Mesendoderm (in vitro differentiated cells): ENCODE measurements around the gene PCSK2.

Experiments
- DNase-seq: peaks from one replicate; pipeline ENCODE4 v3.0.0; 2013
- H2AK5ac ChIP-seq: 2 replicates; pipeline ENCODE4 v1.6.1; 2013; ENCODE audit warnings: low read length, inconsistent platforms
- H2BK120ac ChIP-seq: 2 replicates; pipeline ENCODE4 v1.6.1; 2013; ENCODE audit warnings: low read depth, mild to moderate bottlenecking, low read length, moderate library complexity, mixed read lengths
- H2BK15ac ChIP-seq: replicated peaks from 2 replicates; pipeline ENCODE4 v1.6.1; 2013; ENCODE audit warnings: low read depth, mild to moderate bottlenecking, moderate library complexity
- H2BK5ac ChIP-seq: 2 replicates; pipeline ENCODE4 v1.6.1; 2013; ENCODE audit warnings: low read length, inconsistent platforms
- H3K18ac ChIP-seq: 2 replicates; pipeline ENCODE4 v1.6.1; 2013; ENCODE audit warnings: mild to moderate bottlenecking, low read length, mixed read lengths
- H3K23ac ChIP-seq: one replicate; pipeline ENCODE4 v1.6.1; 2013; ENCODE audit warnings: low read length
- H3K27ac ChIP-seq: 2 replicates; pipeline ENCODE4 v1.5.1; 2013; ENCODE audit warnings: low read depth, mild to moderate bottlenecking, inconsistent platforms, low read length, moderate library complexity
- H3K27me3 ChIP-seq: 2 replicates; pipeline ENCODE4 v1.6.1; 2013; ENCODE audit warnings: low read length, control low read depth, mild to moderate bottlenecking, inconsistent platforms; ENCODE audit not compliant: insufficient read depth, poor library complexity
- H3K36me3 ChIP-seq: 2 replicates; pipeline ENCODE4 v1.6.1; 2013; ENCODE audit warnings: low read length, inconsistent platforms; ENCODE audit not compliant: control insufficient read depth, insufficient read depth
- H3K4ac ChIP-seq: one replicate; pipeline ENCODE4 v1.6.1; 2013; ENCODE audit warnings: low read depth, mild to moderate bottlenecking, low read length, moderate library complexity
- H3K4me1 ChIP-seq: 2 replicates; pipeline ENCODE4 v1.6.1; 2013; ENCODE audit warnings: low read depth, low read length, inconsistent platforms; ENCODE audit not compliant: control insufficient read depth
- H3K4me2 ChIP-seq: 2 replicates; pipeline ENCODE4 v1.6.1; 2013; ENCODE audit warnings: low read length
- H3K4me3 ChIP-seq: 2 replicates; pipeline ENCODE4 v1.5.1; 2013; ENCODE audit warnings: mild to moderate bottlenecking, low read length
- H3K56ac ChIP-seq: one replicate; pipeline ENCODE4 v1.6.1; 2013; ENCODE audit warnings: low read length
- H3K79me1 ChIP-seq: 2 replicates; pipeline ENCODE4 v1.6.1; 2013; ENCODE audit warnings: low read length, inconsistent platforms
- H3K79me2 ChIP-seq: 2 replicates; pipeline ENCODE4 v1.6.1; 2013; ENCODE audit warnings: mild to moderate bottlenecking, low read length; ENCODE audit not compliant: control insufficient read depth, insufficient read depth
- H3K9ac ChIP-seq: 2 replicates; pipeline ENCODE4 v1.6.1; 2013; ENCODE audit warnings: low read length, inconsistent platforms
- H4K5ac ChIP-seq: one replicate; pipeline ENCODE4 v1.6.1; 2013; ENCODE audit warnings: low read length
- H4K8ac ChIP-seq: one replicate; pipeline ENCODE4 v1.6.1; 2013; ENCODE audit warnings: low read depth, mild to moderate bottlenecking, control low read depth, low read length, moderate library complexity
- WGBS: extraction: QIAGEN DNeasy Blood & Tissue Kit; methylation state at CpG from one replicate; pipeline ENCODE4 v1.1.7; 2013; ENCODE audit warnings: low lambda C conversion rate, missing lambda C conversion rate; ENCODE audit not compliant: insufficient coverage; ENCODE audit errors: extremely low coverage; 5-methylcytosine and 5-hydroxymethylcytosine counted together

Gene PCSK2

DNA sequence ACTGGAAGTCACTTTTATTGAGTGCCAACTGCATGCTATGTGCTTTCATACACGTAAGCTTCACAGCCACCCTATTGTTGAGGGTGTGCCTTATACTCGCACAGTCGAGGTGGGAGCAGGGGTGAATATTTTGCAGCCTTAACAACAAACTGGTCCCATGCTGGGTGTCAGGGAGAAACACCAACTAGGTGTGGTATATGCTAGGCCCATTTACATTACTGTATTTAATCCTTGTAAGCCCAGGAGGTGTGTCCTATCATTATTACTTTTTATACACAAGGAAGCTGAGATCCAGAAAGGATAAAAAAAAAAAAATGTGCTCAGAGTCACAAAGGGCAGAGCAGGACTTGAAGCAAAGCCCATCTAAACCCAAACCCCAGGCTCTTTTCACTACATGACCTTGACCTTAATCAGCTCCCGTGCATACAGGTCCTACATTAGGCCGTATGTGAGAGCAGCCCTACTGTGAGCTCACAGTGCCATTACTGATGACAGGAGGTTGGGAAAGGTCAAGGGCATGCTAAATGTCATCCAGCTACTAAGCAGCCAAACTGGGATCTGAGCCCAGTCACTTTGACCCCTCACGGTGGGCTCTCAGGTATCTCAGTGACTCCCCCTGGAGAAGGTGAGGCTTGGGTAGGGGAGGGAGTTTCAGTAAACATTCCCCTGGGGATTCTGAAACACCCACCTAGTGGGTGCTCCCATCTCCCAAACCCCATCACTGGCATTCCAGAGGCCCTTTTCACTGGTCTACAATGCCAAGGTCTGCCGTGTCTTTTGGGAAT, 242.6 kb downstream of the PCSK2 start:
- Histone ChIP-seq H2AK5ac (no peak overlapping the region), H3K9ac (no peak overlapping the region), H2BK15ac (no peak overlapping the region), H3K56ac (no peak overlapping the region), H3K4ac (no peak overlapping the region), H3K79me2 (no peaks in the 10 kb centered on the region), H3K27me3 (no peaks in the 10 kb centered on the region), H3K4me3 (no peak overlapping the region), H3K4me2 (no peak overlapping the region), H3K18ac (no peak overlapping the region), H3K27ac (no peak overlapping the region), H3K79me1 (no peaks in the 10 kb centered on the region), H3K36me3 (no peaks in the 10 kb centered on the region), H3K23ac (no peak overlapping the region), H2BK5ac (no peak overlapping the region), H4K5ac (no peak overlapping the region), H2BK120ac (no peak overlapping the region), H4K8ac (no peak overlapping the region), H3K4me1 (no peaks in the 10 kb centered on the region)
- DNase-seq: no peak
- WGBS: no CpG with 5 or more reads among the region's 7 CpGs

DNA sequence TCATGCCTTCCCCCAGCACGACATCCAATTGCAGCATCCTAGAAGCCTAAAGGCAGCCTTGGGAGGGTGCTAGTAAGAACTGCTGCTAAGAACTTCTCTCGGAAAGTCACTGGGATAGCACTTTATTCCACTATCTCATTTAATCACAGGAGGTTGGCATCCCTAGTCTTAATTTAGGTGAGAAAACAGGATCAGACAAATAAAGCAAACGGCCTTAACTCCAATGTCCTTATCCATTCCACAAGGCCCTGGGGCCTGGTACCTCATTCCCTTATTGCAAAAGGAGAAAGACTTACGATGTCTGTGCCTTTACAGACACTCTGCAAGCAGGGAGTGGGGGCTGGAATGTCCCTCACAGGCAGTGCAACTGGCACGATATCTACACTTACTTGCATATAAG, 243.7 kb downstream of the PCSK2 start:
- Histone ChIP-seq H3K23ac (no peak overlapping the region), H3K18ac (no peak overlapping the region), H3K79me1 (no peaks in the 10 kb centered on the region), H4K5ac (no peak overlapping the region), H3K4me2 (no peak overlapping the region), H2BK15ac (no peak overlapping the region), H3K4me1 (no peaks in the 10 kb centered on the region), H3K9ac (no peak overlapping the region), H3K4me3 (no peak overlapping the region), H3K4ac (no peak overlapping the region), H2BK120ac (no peak overlapping the region), H3K79me2 (no peaks in the 10 kb centered on the region), H2AK5ac (no peak overlapping the region), H3K56ac (no peak overlapping the region), H4K8ac (no peak overlapping the region), H2BK5ac (no peak overlapping the region), H3K27me3 (no peaks in the 10 kb centered on the region), H3K36me3 (no peaks in the 10 kb centered on the region), H3K27ac (no peak overlapping the region)
- WGBS: no CpG with 5 or more reads among the region's 5 CpGs
- DNase-seq: no peak

DNA sequence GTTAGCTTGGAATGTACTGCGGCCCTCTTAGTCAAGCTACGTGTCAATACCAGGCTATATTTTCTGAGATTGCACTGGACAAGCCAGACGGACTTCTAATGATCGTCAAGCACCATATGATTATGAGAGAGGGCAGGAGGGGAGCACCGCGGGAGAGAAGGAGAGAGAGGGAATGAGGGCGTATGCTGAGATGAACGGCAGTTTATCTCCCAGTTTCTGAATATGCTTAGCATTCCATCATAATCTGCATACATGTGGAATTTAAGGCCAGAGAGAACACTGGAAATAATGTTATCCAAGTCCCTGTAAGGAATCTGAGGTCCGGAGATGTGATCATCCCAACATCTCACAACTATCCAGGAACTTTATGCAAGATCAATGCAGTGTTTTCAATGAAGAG, 244.1 kb downstream of the PCSK2 start:
- H3K79me2 ChIP-seq: no peaks in the 10 kb centered on the region
- no peaks in the 10 kb centered on the region for H3K79me1 ChIP-seq
- H3K36me3 ChIP-seq: no peaks in the 10 kb centered on the region
- H2AK5ac ChIP-seq: no peak overlapping the region
- H4K5ac ChIP-seq: no peak overlapping the region
- no peak for DNase-seq
- no peak overlapping the region for H3K27ac ChIP-seq
- WGBS: no CpG with 5 or more reads among the region's 9 CpGs
- H3K4me1 ChIP-seq: no peaks in the 10 kb centered on the region
- H2BK120ac ChIP-seq: no peak overlapping the region
- no peak overlapping the region for H3K4ac ChIP-seq
- H3K4me3 ChIP-seq: no peak overlapping the region
- H3K9ac ChIP-seq: no peak overlapping the region
- H3K56ac ChIP-seq: no peak overlapping the region
- no peak overlapping the region for H4K8ac ChIP-seq
- H2BK5ac ChIP-seq: no peak overlapping the region
- no peak overlapping the region for H3K4me2 ChIP-seq
- no peak overlapping the region for H3K23ac ChIP-seq
- H3K27me3 ChIP-seq: no peaks in the 10 kb centered on the region
- no peak overlapping the region for H3K18ac ChIP-seq
- no peak overlapping the region for H2BK15ac ChIP-seq

DNA sequence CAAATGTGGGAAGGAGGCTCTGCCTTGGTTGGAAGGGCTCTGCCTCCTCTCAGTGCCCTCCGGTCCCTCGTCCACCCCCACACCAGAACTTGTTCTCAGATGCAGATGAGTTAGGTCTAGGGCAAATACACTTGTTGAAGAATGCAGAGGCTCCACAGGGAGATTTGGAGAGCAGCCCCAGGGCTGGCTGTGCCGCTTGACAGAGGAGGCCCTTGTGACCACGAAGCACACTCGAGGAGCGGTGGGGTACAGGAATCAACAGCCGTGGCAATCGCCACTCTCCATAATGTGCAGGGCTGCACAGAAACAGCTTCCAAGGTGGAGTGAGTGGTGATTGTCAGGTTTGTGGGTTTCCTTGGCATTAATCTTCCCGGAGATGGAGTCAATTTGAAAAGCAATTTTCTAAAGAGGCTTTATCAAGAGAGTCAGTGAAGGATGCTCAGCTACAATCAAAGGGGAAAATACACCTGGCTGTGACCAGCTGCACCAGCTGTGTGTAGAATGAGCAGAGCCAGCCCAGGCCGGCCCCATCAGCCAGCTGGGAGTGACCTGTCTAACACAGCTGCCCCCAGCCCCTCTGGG, 244.9 kb downstream of the PCSK2 start:
- H3K4me3 ChIP-seq: no peak overlapping the region
- H2BK120ac ChIP-seq: no peak overlapping the region
- H3K79me2 ChIP-seq: no peaks in the 10 kb centered on the region
- H3K9ac ChIP-seq: no peak overlapping the region
- H3K56ac ChIP-seq: no peak overlapping the region
- DNase-seq: no peak
- H2BK5ac ChIP-seq: no peak overlapping the region
- no peak overlapping the region for H4K5ac ChIP-seq
- H3K4ac ChIP-seq: no peak overlapping the region
- no peaks in the 10 kb centered on the region for H3K36me3 ChIP-seq
- H3K4me1 ChIP-seq: no peaks in the 10 kb centered on the region
- H2BK15ac ChIP-seq: no peak overlapping the region
- WGBS: no CpG with 5 or more reads among the region's 10 CpGs
- no peak overlapping the region for H3K4me2 ChIP-seq
- peak overlapping the region; percentile 45 for H3K23ac ChIP-seq
- H4K8ac ChIP-seq: no peak overlapping the region
- H3K18ac ChIP-seq: no peak overlapping the region
- no peaks in the 10 kb centered on the region for H3K27me3 ChIP-seq
- no peak overlapping the region for H2AK5ac ChIP-seq
- no peaks in the 10 kb centered on the region for H3K79me1 ChIP-seq
- no peak overlapping the region for H3K27ac ChIP-seq

DNA sequence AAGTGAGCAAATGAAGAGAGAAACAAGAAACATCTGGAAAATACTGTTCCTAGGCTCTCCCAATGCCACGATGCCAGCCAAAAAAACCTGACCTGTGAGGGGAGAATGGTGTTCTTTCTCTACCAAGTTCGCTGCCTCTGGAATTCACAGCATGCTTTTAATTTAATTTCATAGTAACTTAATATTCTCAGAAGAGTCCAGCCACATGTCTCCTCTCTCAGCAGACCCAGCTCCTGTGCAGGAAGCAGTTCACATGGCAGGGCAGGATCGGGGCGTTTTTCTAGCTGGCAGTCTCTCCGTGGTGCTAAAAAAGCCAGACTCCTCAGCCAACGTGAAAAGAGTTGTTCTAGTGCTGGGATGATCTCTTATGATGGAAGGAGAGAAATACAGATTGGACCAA, 246.8 kb downstream of the PCSK2 start:
- H4K5ac ChIP-seq: no peak overlapping the region
- no CpG with 5 or more reads among the region's 6 CpGs for WGBS
- no peak overlapping the region for H3K23ac ChIP-seq
- no peak overlapping the region for H3K27ac ChIP-seq
- H2BK5ac ChIP-seq: no peak overlapping the region
- no peak overlapping the region for H3K56ac ChIP-seq
- DNase-seq: no peak
- H3K18ac ChIP-seq: no peak overlapping the region
- no peaks in the 10 kb centered on the region for H3K4me1 ChIP-seq
- no peaks in the 10 kb centered on the region for H3K79me2 ChIP-seq
- no peak overlapping the region for H4K8ac ChIP-seq
- H3K36me3 ChIP-seq: no peaks in the 10 kb centered on the region
- H3K27me3 ChIP-seq: no peaks in the 10 kb centered on the region
- no peak overlapping the region for H3K4ac ChIP-seq
- H3K79me1 ChIP-seq: no peaks in the 10 kb centered on the region
- no peak overlapping the region for H2BK120ac ChIP-seq
- H3K4me3 ChIP-seq: no peak overlapping the region
- H3K4me2 ChIP-seq: no peak overlapping the region
- H2AK5ac ChIP-seq: no peak overlapping the region
- H3K9ac ChIP-seq: no peak overlapping the region
- no peak overlapping the region for H2BK15ac ChIP-seq
